ENCODE results near the gene JAK1.

The JAK1 gene

DNA sequence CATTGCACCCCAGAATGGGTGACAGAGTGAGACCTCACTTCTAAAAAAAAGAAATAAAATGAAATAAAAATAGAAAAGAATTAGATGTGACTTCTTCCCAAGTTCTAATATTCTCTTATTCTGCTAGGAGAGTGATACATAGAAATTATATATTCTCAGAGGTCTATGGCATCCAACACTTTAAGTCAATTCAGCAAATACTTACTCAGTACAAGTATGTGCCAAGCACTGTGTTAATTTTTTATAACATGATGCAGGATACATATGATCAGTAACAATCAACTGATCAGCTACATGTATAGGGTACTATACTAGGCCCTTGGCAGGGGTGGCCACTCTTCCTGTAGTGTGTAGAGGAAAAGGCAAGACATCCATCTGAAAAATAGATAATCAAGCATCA is 13.0 kb upstream of the JAK1 start:
- DNase-seq, result no peak

DNA sequence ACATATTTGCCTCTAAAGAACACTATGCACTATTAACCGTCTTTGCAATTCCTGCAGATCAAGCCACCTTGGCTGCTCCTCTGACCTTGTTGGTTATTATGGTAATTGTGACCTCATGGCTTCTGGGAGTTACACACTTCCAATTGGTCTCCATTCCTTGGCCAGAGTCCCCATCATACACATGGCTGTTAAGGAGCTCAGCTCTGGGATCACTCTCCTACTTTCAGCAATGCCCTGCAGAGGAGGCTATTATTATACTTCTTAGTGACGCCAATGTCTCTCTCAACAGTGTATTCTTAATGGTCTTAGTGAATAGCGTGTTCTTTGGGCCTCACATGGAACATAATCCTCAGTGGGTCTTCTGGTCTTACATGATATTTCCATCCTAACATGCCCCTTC is 10.0 kb upstream of the JAK1 start:
- DNase-seq, result no peak

DNA sequence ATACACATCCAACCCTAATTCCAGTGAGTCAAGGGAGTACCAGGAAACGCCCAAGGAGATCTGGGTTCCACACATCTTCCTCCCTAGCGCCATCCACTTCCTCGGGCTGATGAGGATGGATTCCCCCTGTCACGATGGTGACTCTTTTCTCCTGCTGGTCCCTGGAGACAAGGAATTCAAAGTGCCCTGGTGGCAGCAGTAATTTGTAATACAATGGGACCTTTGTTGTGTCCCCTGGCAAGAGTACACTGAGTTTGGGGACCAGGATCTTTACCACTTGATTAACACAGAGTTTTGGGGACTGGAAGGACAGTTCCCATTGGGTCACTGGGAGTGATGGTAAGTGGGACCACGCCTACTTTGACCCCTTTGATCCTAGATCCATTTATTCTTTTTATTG is 9.4 kb upstream of the JAK1 start:
- DNase-seq, result no peak

DNA sequence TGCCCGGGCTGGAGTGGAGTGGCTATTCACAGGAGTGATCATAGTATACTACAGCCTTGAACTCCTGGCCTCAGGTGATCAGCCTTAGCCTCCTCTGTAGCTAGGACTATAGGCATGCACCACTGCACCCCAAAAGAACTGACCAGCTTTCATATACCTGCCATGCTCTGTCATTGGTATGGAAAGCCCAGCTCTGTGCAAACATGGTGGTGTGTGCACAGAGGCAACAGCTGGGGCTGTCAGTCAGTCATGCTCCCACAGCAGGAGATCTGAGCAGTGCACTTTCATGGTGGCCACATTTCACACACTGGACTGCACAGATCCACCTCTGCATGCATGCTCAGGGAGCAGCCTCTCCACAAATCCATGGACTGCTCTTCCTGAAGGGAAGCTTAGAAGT is 8.8 kb upstream of the JAK1 start:
- no peak for DNase-seq

DNA sequence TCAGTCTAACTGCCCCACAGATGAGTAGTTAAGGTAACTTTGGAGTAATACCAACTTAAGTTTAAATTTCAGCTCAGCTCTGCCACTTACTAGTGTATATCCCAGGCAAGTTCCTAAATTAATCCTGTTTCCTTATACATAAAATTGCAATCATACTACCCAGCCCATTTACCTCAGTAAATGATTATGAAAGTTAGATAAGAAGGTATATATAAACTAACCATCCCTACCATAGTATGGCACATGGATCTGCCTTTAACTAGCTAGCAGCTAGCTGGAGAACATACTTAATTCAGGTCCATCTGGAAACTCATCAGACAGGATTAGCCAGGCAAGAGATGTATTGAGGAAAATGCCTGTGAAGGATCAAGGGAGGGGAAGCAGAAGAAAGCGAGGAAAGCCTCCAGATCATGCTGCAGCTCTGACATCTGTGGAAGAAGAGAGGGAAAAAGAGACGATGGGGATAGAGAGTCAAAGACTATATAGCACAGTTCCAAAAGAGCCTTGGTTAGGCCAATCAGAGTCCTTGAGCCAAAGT is 8.0 kb upstream of the JAK1 start:
- DNase-seq, result no peak

DNA sequence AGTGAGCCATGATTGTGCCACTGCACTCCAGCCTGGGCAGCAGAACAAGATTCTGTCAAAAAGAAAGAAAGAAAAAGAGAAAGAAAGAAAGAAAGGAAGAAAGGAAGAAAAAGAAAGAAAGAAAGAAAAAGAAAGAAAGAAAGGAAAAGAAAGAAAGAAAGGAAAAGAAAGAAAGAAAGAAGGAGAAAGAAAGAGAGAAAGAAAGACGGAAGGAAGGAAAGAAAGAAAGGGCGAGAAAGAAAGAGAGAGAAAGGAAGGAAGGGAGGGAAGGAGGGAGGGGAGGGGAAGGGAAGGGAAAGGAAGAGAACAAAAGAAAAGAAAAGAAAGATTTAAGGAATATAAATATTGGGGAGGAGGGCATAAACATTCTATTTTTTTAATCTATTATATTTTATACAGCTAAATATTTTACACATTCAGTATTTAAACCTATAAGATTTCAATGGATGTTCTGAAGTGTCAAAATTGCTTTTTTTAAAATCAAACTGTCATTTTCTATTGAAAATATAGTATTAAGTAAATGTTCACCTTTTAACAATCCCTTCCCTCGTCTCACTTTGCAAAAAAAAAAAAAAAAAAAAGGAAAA is 6.8 kb upstream of the JAK1 start:
- DNase-seq, result no peak

DNA sequence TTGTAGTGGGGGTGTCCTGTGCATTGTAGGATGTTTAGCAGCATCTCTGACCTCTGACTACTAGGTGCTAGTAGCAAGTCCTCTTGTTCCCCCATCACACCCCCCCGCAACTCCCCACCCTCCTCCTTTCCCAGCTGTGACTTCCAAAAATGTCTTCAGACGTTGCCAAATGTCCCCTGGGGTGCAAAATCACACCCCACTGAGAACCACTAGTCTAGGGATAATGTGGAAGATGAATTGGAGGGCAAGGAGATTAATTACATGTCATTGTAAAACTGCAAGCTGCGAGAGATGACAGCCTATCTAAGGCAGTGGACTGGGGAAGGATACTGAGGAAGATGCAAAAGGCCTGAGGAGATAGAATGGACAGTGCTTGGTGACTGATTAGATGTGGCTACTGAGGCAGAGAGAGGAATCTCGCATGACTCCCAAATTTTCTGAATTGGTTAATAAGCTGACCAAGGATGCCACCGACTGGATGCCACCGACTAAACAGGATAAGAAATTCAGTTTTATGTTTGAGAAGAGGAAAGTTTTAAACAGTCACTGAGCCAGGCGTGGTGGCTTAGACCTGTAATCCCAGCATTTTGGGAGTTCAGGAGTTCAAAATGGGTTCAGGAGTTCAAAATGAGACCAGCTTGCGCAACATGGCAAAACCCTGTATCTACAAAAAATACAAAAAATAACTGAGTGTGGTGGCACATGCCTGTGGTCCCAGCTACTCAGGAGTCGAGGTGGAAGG is 3.1 kb upstream of the JAK1 start:
- peak; percentile 19 for DNase-seq

DNA sequence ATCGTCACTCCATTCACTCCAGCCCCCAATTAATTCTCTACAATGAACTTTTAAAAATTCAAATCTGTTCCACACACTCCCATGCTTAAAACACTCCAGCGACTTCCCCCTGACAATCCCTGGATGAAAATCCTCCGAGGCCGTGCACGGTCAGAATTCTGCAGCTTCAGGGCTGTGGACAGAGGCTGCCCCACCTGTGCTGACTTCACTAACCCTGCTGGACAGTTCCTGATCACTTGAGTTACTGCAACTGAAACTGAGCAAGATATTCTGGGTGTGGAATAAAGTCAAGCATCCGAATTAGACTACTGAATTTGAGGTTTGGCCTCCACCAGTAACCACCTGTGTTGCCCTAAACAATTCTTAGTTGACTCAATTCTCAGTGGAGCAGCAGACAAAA is 1.0 kb upstream of the JAK1 start:
- no peak for DNase-seq

DNA sequence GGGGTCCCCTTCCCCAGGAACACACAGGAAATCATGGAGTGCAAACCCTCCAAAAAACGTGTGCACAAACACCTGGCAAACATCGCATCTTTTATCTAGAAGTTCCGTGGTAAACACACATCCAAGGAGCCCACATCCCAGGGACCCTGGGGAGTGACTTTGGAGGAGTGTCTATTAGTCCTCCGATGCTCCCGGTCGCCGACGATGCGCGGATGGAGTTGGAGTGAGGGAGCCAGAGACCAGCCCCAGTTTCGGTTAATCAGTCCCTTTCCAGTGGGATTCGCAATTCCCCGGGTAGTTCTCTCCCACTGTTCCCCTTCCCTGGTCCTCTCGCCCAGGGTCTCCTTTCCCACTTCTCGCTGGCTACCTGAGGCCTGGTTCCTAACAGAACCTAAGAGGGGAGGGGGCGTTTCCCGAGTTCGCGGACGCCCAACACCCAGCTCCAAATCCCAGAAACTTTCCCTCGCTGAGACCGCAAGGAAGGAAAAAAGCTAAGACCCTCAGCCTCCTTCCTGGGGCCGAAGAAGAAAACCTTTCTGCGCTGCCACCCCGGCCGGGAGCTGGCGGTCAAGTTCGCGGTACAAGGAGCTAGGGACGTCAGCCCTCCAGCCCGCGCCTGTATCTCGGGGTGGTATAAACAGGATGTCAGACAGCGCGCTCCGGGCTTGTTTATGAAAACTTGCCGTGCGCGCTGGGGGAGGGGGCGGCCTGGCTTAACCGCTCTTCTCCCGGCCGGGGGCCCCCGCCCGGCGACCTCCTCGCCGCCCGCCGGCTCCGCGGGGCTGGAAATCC is 787 bp downstream of the JAK1 start:
- DNase-seq, result peak; percentile 48

DNA sequence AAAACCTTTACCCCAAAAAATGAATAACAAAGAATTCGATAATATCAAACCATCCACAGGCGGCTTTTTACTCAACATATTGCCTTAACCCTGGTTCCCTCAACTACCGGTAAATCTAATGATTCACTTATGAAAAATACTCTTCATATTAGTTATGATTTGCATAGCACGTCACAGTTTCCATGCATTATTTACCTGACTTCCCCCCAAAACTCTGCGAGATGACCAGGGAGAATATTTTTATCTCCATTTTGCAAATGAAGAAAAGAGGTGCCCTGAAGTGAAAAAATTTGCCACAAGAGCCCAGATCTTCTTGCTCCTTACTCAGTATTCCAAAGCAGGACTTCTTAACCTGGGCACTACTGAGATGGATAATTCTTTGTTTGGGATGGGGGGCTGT is 2.9 kb downstream of the JAK1 start:
- DNase-seq, result no peak

DNA sequence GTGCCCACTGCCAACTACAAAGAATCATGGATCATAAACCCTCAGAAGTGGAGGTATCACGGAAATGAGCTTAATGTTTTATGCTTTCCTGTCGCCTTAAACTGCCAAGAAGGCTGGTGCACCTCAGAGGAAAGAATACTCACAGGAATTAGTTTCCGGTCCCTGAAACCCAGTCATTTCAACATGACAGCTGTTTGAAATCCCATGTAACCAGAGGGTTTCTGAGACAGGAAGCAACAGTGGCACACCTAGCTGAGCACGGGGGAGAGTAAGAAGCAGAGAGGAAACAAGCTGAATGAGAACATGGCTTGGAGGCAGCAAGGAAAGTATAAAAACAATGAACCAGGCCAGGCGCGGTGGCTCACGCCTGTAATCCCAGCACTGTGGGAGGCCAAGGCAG is 3.9 kb downstream of the JAK1 start:
- DNase-seq, result no peak

DNA sequence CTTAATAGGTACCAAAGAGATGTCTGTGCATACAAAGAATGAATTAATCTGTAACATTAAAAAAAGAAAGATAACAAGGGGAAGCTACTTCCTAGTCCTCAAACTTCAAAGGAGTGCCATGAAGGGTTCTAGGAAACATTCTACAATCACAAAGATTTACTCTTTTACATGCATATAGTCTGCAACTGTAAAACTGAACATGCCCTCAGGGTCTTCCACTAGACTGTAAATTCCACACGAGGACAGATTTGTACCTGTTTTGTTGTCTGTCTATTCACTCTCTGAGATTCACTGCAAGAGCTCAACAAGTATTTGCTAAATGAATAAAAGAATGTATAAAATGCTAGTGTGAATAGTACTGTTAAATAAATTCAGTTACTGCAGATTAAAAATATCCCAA is 4.4 kb downstream of the JAK1 start:
- DNase-seq, result no peak

DNA sequence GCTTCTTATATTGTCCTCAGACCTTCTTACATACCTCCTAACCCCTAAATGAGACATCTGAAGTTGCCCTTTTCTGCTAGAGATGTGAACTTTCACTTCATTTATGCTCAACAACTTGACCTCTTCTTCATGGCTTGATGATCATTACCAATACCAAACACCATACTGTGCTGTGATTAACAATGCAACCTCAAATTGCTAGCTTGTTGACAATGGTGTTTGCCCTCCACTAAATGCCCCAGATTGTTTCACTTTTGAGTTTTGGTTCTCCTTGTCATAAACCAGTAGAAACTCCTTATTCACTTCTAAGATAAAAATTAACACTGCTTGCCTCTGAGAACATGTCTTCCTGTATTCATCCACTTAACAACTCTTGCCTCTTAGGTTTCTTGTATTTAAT is 5.6 kb downstream of the JAK1 start:
- DNase-seq, result no peak

DNA sequence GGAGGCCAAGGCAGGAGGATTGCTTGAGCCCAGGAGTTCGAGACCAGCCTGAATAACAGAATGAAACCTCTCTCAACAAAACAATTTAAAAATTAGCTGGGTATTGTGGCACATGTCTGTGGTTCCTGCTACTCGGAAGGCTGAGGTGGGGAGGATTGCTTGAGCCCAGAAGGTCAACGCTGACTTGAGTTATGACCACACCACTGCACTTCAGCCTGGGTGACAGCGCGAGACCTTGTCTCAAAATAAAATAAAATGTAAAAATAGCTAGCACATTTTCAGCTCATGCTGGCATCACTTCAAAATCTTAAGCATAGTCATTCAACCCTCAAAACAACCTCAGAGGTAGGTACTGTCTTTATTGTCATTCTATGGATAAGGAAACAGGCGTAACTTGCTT is 6.4 kb downstream of the JAK1 start:
- DNase-seq, result no peak

DNA sequence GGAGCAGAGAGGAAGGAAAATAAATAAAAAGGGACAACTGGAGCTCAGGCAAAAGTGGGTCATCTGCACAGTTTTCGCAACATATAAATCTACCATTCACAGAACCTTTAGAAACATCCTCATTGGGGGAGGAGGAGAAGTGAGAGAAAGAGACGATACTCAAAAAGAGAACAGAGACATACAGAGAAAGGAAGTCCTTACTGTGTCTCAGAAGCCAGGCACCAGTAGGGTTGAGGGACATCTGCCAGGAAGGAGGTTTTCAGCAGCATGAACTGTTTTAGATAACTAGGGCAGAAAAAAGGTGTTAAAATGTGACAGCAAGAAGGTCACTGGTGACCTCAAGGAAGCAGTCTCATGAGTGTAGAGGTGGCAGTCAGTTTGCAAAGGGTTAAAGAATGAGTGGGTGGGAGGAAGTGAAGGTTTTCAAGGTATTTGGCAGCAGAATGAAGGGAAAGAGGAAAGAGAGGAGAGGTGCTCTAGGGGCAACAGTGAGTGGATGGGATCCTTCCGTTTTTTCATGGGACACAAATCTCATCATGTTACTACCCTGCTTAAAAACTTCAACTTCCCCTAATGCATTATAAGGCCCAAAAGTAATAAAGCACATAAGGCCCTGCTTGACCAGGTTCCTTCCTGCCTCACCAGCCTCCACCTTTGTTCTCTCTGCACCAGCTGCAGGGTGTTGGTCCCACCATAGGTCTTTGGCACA is 9.5 kb downstream of the JAK1 start:
- DNase-seq, result no peak

DNA sequence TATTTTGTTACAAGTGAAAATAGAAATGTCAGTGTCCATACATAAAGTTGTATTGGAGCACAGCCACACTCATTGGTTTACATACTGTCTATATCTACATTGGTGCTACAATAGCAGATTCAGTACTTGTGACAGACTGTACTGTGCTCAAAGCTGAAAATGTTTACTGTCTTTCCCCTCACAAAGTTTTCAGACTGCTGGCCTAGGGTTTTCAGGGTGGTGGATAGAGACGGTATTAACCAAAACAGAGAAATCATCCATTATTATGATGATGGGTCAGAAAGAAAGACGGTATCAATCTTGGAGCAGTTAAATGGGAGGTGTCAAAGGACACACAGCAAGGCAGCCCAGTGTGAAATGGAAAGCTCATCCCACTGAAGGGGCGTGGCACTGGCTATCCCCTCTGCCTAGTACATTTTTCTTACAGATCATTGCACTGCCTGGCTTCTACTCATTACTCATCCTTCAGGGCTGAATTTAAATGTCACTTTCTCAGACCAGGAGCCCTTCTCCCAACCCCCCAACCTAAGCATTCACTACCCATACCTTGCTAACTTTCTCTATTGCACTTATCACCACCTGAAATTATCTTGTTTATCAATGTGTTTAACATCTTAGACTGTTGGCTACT is 10.2 kb downstream of the JAK1 start:
- DNase-seq, result no peak

DNA sequence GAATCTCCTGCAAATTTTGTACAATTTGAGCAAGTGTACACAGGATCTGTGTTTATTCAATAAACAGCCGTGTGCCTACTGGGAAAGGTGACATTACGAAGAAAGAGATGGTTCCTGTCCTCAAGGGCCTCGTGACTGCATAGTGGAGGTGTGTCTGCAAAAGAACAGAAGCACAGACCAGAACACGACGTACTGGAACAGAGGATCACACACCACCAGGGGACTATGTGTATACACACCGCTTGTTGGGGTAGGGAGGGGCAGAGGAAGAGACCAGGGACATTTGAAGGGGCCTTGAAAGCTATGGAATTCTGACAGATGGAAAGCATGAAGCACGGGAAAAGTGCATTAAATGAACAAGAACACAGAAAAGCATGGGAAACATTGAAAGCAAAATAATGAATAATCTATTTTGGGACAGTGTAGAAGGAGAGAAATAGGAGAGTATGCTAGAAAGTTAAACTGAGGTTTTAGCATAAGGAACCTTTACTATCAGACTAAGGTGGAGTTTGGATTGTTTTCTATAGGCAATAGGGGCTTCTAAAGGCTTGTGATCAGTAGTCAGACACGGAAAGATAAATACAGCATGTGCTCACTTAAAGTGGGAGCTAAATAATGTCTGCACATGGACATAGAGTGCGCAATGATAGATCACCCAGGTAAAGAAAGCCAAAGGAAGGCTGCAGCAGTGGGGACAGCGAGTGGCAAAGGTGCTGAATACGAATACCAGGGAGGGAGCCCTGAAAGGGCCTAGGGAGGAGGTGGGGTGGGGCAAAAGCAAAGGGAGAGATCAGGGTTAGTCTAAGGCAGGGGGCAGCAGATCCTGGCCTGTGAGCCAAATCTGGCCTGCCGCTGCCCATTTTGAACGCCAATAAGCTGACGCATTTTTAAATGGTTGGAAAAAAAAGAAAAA is 11.0 kb downstream of the JAK1 start:
- DNase-seq, result no peak

DNA sequence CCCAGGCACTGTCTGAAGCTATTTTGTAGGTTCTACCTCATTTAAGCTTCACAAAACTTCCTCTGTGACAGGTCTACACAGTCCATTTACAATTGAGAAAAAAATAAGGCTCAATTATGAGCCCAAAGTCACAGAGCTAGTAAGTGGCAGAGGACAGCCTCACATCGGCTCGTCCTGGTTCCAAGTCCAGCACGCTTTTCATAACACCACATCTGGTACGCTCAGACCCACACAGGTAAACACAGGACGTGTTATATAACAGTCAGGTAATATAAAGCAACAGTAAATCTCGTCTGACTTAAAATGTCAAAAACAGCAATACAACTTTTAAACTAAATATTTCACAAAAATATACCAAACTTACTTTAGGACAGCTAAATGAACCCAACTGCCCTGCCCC is 13.1 kb downstream of the JAK1 start:
- no peak for DNase-seq

DNA sequence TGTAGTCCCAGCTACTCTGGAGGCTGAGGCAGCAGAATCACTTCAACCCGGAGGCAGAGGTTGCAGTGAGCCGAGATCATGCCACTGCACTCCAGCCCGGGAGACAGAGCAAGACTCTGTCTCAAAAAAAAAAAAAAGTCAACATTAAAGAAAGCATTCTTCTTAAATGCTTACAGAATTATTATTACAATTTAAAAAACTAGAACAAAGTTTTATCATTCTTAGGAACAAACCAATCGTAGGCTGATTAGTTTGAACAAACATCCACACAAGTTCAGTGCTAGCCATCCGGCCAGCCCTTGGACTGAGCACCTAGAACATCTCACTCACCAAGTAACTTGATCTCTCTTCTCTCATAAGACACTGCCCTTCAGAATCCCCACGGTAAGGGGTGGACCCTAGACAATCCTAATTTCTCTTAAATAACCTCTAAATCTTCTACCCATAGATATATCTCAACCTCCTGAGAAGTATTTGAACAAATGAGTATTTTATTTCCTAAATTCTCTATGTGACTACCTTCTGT is 16.0 kb downstream of the JAK1 start:
- DNase-seq, result no peak

DNA sequence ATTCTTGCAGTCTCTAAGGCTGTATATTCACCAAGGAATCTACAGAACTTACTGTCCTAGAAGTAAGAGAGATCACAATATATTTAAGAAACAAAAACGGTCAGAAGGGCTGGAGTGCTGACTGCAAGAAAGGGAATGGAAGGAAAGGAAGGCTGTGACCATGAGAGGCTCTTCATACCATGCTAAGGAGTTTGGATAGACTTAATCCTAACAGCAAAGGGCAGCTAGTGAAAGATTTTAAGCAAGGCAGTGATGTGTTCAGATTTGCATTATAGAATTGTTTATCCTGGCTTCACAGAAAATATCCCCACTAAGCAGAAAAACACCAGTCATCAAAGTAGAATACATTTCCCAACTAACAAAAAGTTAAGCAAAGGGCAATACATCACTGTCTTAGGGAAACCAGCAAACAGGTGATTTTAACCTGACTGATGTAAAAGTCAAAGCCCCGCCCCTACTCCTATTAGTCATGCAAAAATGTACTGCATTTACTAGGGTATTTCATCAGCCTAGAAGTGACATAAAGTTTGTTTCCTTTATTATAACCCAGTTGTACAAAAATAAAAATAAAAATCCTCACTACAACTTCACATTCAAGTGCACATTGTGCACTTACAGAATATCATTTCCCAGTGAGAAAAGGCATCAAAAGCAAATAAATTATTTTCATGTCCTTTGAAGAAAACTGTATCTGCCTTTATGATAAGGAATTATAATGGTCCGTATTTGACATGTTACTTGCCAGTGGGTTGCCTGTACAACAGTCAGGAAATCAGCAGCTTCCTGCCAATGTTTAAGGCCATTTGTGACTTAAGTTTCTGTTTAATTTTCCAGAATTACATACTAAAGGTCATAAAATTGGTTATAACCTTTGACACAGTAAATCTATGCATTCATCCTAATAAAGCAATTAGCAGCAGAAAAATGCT is 17.2 kb downstream of the JAK1 start:
- peak; percentile 39 for DNase-seq

All from fibroblast of skin of right quadriceps (primary cell).